K562 (cell line): ENCODE results near the gene CASKIN1. TPM values are rescaled to one million over a fixed set of nuclear protein-coding genes. Genes with fewer than 3 reads are reported as not detected.

ENCODE experiments used
- ARID1B ChIP-seq: fragments of 450-650 bp; IDR thresholded peaks from 2 replicates; pipeline ENCODE4 v1.6.1; 2016; ENCODE audit warnings: antibody characterized with exemption, mild to moderate bottlenecking, inconsistent platforms
- BCLAF1 ChIP-seq, 2 experiments: fragments of 450-650 bp in 1 of 2; IDR thresholded peaks; 2 replicates each; pipeline ENCODE4 v1.6.1; 2011 to 2017; ENCODE audit warnings: low read depth in 2 of 2, antibody characterized with exemption in 1 of 2, borderline replicate concordance in 1 of 2, low read length in 1 of 2, mild to moderate bottlenecking in 1 of 2, mixed read lengths in 1 of 2; ENCODE audit not compliant: control insufficient read depth in 1 of 2
- CXXC5 ChIP-seq: fragments of 250-450 bp; sonication (Bioruptor Pico); IDR thresholded peaks from 2 replicates; pipeline ENCODE4 v1.8.0; 2022; ENCODE audit warnings: inconsistent platforms, mild to moderate bottlenecking, moderate library complexity
- JUN ChIP-seq, 2 experiments: sonication (generic) in 1 of 2; formaldehyde crosslinking in 1 of 2; IDR thresholded peaks; 2 replicates each; pipeline versions ENCODE4 v1.6.1 to v1.8.0; 2012 to 2022; ENCODE audit warnings: borderline replicate concordance in 2 of 2, mild to moderate bottlenecking in 2 of 2, improper control_type of control experiment in 1 of 2, low read depth in 1 of 2, low read length in 1 of 2, missing genetic modification reagents in 1 of 2
- MLLT1 ChIP-seq, 2 experiments: fragments of 450-650 bp; IDR thresholded peaks; 2 replicates each; pipeline ENCODE4 v1.6.1; 2016
- MYC ChIP-seq, 2 experiments: fragments of 250-450 bp in 1 of 2; sonication (Bioruptor Pico) in 1 of 2; IDR thresholded peaks; 2 replicates each; pipeline versions ENCODE4 v1.5.1 to v1.6.1; 2012 to 2021; ENCODE audit warnings: low read depth in 2 of 2, borderline replicate concordance in 1 of 2, improper control_type of control experiment in 1 of 2, low read length in 1 of 2, mild to moderate bottlenecking in 1 of 2, moderate library complexity in 1 of 2
- PCBP1 ChIP-seq: fragments of 200-400 bp; formaldehyde crosslinking; IDR thresholded peaks from 2 replicates; pipeline ENCODE4 v1.6.1; 2018; ENCODE audit warnings: mild to moderate bottlenecking, low read depth, low read length; ENCODE audit not compliant: poor library complexity, severe bottlenecking
- POLR2AphosphoS2 ChIP-seq: IDR thresholded peaks from 2 replicates; pipeline ENCODE4 v1.6.1; 2012; ENCODE audit warnings: low read length, improper control_type of control experiment
- POLR2AphosphoS5 ChIP-seq: IDR thresholded peaks from 2 replicates; pipeline ENCODE4 v1.6.1; 2011; ENCODE audit warnings: mild to moderate bottlenecking, low read depth, low read length, moderate library complexity; ENCODE audit not compliant: control insufficient read depth, insufficient read depth
- RCOR1 ChIP-seq, 2 experiments: IDR thresholded peaks; 2 replicates each; pipeline ENCODE4 v1.6.1; 2012; ENCODE audit warnings: low read depth in 2 of 2, low read length in 2 of 2, borderline replicate concordance in 1 of 2, improper control_type of control experiment in 1 of 2
- THAP12 ChIP-seq: fragments of 250-450 bp; sonication (Bioruptor Pico); IDR thresholded peaks from 2 replicates; pipeline ENCODE4 v1.9.0; 2021; ENCODE audit warnings: mild to moderate bottlenecking, inconsistent platforms
- THRB ChIP-seq: fragments of 450-650 bp; formaldehyde crosslinking; conservative IDR thresholded peaks from 2 replicates; pipeline ENCODE4 v1.4.0; 2022; ENCODE audit warnings: mild to moderate bottlenecking, missing genetic modification characterization
- ZFX ChIP-seq: sonication (generic); formaldehyde crosslinking; IDR thresholded peaks from 2 replicates; pipeline ENCODE4 v1.8.0; 2022; ENCODE audit warnings: mild to moderate bottlenecking, missing genetic modification reagents, moderate library complexity
- ZNF551 ChIP-seq: fragments of 250-450 bp; sonication (Bioruptor Pico); IDR thresholded peaks from 2 replicates; pipeline ENCODE4 v1.5.0; 2021; ENCODE audit warnings: mild to moderate bottlenecking, moderate library complexity
- ZNF668 ChIP-seq: fragments of 250-450 bp; sonication (Bioruptor Pico); IDR thresholded peaks from 2 replicates; pipeline ENCODE4 v1.8.0; 2022; ENCODE audit warnings: mild to moderate bottlenecking, inconsistent platforms
- polyA plus RNA-seq, 8 experiments: library from polyadenylated mRNA; depleted of rRNA in 4 of 8; stranded (reverse) in 5 of 8; unstranded in 3 of 8; fragments of >200 nt; fragmentation: Nextera tagmentation in 2 of 8; fragmentation: Illumina TruSeq in 1 of 8; extraction: Ambion mirVana in 2 of 8; extraction: Trizol in 1 of 8; gene quantifications; 2 replicates each; pipeline versions ENCODE4 v1.2.1 to v1.2.3, GENCODE V29; 2011 to 2014; ENCODE audit warnings: inconsistent platforms in 1 of 8, missing spikeins in 1 of 8
- total RNA-seq, 7 experiments: library from RNA; depleted of rRNA in 6 of 7; stranded (reverse); fragments of >200 nt in 6 of 7; fragmentation: Illumina TruSeq in 2 of 7; extraction: Trizol in 2 of 7; gene quantifications; 2 replicates each; pipeline versions ENCODE4 v1.2.1 to v1.2.3, GENCODE V29; 2011 to 2021; ENCODE audit warnings: low replicate concordance in 1 of 7

Gene CASKIN1
- total and polyA plus RNA-seq, 9 of the 15 experiments (the other 6 are each of a cell fraction or from before 2014, with no cell fraction given) = 0.15 to 4.5 (median 1.5) TPM; not detected in 2

- TF ChIP-seq JUN (IDR thresholded peaks at IDR 0.05; ENCODE audit: borderline replicate concordance, low read depth, low read length) = no peak
- no peak for TF ChIP-seq JUN (CRISPR knock-in tag; IDR thresholded peaks at IDR 0.05; ENCODE audit: borderline replicate concordance)
- no peak for TF ChIP-seq THRB
- TF ChIP-seq MYC (IDR thresholded peaks at IDR 0.05; ENCODE audit: low read depth, low read length) = peak; percentile 96
- TF ChIP-seq MYC (CRISPR knock-in tag; IDR thresholded peaks at IDR 0.05; ENCODE audit: borderline replicate concordance, low read depth) = 0 out of 2 replicates have a peak, but pooled peaks have one; percentile 61
- TF ChIP-seq ZNF551 (CRISPR knock-in tag) = no peak
- peak; percentile 25 for TF ChIP-seq ARID1B
- TF ChIP-seq POLR2AphosphoS2 = peak; percentile 44; the same call in 1 of the 2 replicates
- TF ChIP-seq CXXC5 (CRISPR knock-in tag) = peak; percentile 93
- peak in 1 of 2 experiments; percentile 87; a peak in 2 of 4 replicates for TF ChIP-seq BCLAF1 (IDR thresholded peaks at IDR 0.05; ENCODE audit: borderline replicate concordance in 1 of 2, control insufficient read depth in 1 of 2, low read depth in 2 of 2, low read length in 1 of 2)
- peak; percentile 90 for TF ChIP-seq THAP12
- 0 out of 2 replicates have a peak, but pooled peaks have one; percentile 48 for TF ChIP-seq ZNF668 (CRISPR knock-in tag)
- TF ChIP-seq PCBP1 = peak; percentile 92
- TF ChIP-seq MLLT1 (IDR thresholded peaks at IDR 0.05) = peak in 1 of 2 experiments; percentile 100; a peak in 2 of 4 replicates
- peak; percentile 98 for TF ChIP-seq ZFX (CRISPR knock-in tag)
- TF ChIP-seq POLR2AphosphoS5 = peak; percentile 88
- TF ChIP-seq RCOR1 (IDR thresholded peaks at IDR 0.05; ENCODE audit: borderline replicate concordance in 1 of 2, low read depth in 2 of 2, low read length in 2 of 2) = peak in 1 of 2 experiments; percentile 18; a peak in 1 of 4 replicates
Measured at GRCh38 chr16:2205104-2205966, 8.9 kb upstream of the CASKIN1 start, which contains the start of gene MLST8 (continued).
